GM12801 (cell line): ENCODE measurements around the gene PRR33.

Experiments used
- CTCF ChIP-seq: IDR thresholded peaks from one replicate; pipeline ENCODE4 v1.5.1; 2011; ENCODE audit warnings: control low read depth; ENCODE audit not compliant: insufficient read length; ENCODE audit errors: extremely low read depth

PRR33 gene

DNA sequence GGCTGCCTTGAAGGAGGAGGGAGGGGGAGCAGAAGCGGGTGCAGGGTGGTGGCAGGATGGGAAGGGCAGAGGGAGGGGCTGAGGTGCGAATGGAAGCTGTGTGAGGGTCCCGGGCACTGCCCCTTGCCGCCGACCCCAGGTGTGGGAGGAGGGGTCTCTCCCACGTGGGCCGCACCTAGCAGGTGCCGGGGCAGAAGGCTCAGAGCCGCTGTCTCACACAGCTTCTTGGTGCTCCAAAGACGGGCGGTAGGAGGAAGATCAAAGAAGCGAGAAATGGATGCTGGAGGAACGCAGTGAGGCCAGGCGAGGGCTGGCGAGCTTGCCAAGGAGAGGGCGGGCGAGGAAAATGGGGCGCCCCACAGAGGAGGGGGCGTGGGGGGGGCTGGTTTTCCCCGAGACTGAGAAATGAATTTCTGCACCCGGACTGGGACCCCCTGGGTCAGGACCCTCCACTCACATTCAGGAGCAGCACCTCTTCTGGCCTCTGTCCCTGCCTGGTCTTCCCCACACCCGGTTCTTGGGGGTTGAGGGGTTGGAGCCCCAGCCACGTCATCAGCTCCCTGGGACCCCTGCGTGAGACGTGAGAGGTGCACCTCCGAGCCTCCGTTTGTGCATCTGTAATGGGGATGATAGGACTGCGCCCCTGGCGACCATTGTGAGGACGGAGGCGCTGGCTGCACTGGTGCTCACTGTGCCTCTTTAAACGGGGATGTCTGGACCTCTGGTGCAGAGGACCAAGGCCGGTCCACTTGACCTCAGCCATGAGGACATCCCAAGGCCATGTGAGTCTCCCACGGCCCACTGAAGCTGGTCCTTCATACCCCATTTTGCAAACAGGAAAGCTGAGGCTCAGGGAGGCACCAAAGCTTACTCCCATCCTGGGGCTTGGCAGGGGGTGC is 22.0 kb downstream of the PRR33 start:
- TF ChIP-seq CTCF, result no peak

GRCh38 chr11:1868636-1869291 is 22.9 kb downstream of the PRR33 start:
- no peak for TF ChIP-seq CTCF

- TF ChIP-seq CTCF, result no peak
Measured at GRCh38 chr11:1868056-1868635, 23.5 kb downstream of the PRR33 start.

GRCh38 chr11:1867381-1867780 is 24.3 kb downstream of the PRR33 start:
- no peak for TF ChIP-seq CTCF

DNA sequence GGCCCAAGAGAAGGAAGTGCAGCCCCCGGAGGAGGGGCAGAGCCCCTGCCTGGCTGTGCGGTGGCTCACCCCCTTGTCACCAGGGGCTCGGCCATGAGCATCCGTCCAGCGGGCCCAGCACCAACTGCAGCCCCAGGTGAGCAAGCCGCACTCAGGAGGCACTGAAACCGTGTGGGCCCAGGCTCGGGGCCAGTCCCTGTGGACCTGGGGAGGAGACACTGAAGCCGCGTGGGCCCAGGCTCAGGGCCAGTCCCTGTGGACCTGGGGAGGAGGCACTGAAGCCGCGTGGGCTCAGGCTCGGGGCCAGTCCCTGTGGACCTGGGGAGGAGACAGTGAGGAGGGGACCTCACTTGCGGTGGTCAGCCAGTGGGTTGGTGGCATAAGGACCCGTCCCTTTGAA is 24.9 kb downstream of the PRR33 start:
- no peak for TF ChIP-seq CTCF

- no peak for TF ChIP-seq CTCF
Measured at GRCh38 chr11:1866226-1866625, 25.5 kb downstream of the PRR33 start.
